SK-N-SH (cell line): ENCODE measurements around the gene MYO5C. TPM values are rescaled to one million over a fixed set of nuclear protein-coding genes. Genes with fewer than 3 reads are reported as not detected.

Experiments
- CTCF ChIA-PET: fragments of 300-600, 350-600 bp; formaldehyde crosslinking; extraction: SDS; loops from one replicate; lab custom pipeline; 2021; lab: Yijun Ruan, JAX
- POLR2A ChIA-PET: fragments of 350-600 bp; sonication (Branson Sonifier 250); formaldehyde crosslinking; extraction: SDS; loops from one replicate; lab custom pipeline; 2020; ENCODE audit warnings: antibody characterized with exemption, inconsistent platforms; lab: Yijun Ruan, JAX
- DNase-seq: peaks from one replicate; pipeline ENCODE4 v3.0.0; 2012
- H2AFZ ChIP-seq: fragments of 200-600 bp; sonication (generic); 2 replicates; pipeline ENCODE4 v1.8.1; 2016; ENCODE audit warnings: antibody characterized with exemption, mild to moderate bottlenecking, low read depth
- H3F3A ChIP-seq: fragments of 200-600 bp; sonication (generic); replicated peaks from 2 replicates; pipeline ENCODE3; 2016; ENCODE audit warnings: antibody characterized with exemption, mild to moderate bottlenecking; ENCODE audit not compliant: insufficient read depth
- H3K27ac ChIP-seq, 2 experiments: fragments of 200-500 bp in 1 of 2; fragments of 200-600 bp in 1 of 2; sonication (Bioruptor generic) in 1 of 2; sonication (generic), shearing (Covaris generic) in 1 of 2; 2 replicates each; pipeline versions ENCODE4 v1.5.1 to v1.6.1; 2014 to 2016; ENCODE audit warnings: low read depth in 2 of 2, inconsistent platforms in 1 of 2, low read length in 1 of 2, mild to moderate bottlenecking in 1 of 2, mixed read lengths in 1 of 2
- H3K27me3 ChIP-seq: fragments of 200-600 bp; sonication (generic), shearing (Covaris generic); 2 replicates; pipeline ENCODE4 v1.6.1; 2016; ENCODE audit warnings: mixed run types; ENCODE audit not compliant: insufficient read depth
- H3K36me3 ChIP-seq, 2 experiments: fragments of 200-500 bp in 1 of 2; fragments of 200-600 bp in 1 of 2; sonication (Bioruptor generic) in 1 of 2; sonication (generic) in 1 of 2; replicated peaks in 1 of 2; 2 replicates each; pipeline versions ENCODE3 to v1.5.1; 2014 to 2016; ENCODE audit warnings: low read length in 1 of 2, mild to moderate bottlenecking in 1 of 2; ENCODE audit not compliant: insufficient read depth in 2 of 2, control insufficient read depth in 1 of 2
- H3K4me1 ChIP-seq, 2 experiments: fragments of 200-500 bp in 1 of 2; fragments of 200-600 bp in 1 of 2; sonication (Bioruptor generic) in 1 of 2; sonication (generic), shearing (Covaris generic) in 1 of 2; 2 replicates each; pipeline versions ENCODE4 v1.5.1 to v1.6.1; 2014 to 2016; ENCODE audit warnings: low read depth in 1 of 2, low read length in 1 of 2, mixed run types in 1 of 2; ENCODE audit not compliant: insufficient read depth in 2 of 2, control insufficient read depth in 1 of 2
- H3K4me2 ChIP-seq: fragments of 200-600 bp; sonication (generic), shearing (Covaris generic); 2 replicates; pipeline ENCODE4 v1.6.1; 2017; ENCODE audit warnings: mixed run types
- H3K4me3 ChIP-seq, 2 experiments: fragments of 200-500 bp in 1 of 2; fragments of 200-600 bp in 1 of 2; sonication (Bioruptor generic) in 1 of 2; sonication (generic), shearing (Covaris generic) in 1 of 2; 2 replicates each; pipeline versions ENCODE4 v1.5.1 to v1.8.1; 2014 to 2016; ENCODE audit warnings: low read depth in 2 of 2, inconsistent platforms in 1 of 2, low read length in 1 of 2, mild to moderate bottlenecking in 1 of 2, mixed read lengths in 1 of 2, moderate library complexity in 1 of 2
- H3K79me2 ChIP-seq: fragments of 200-600 bp; sonication (generic); 2 replicates; pipeline ENCODE4 v1.8.1; 2017; ENCODE audit warnings: mild to moderate bottlenecking; ENCODE audit not compliant: insufficient read depth
- H3K9ac ChIP-seq: fragments of 200-600 bp; sonication (generic); 2 replicates; pipeline ENCODE4 v1.6.1; 2017; ENCODE audit warnings: mixed run types
- H3K9me2 ChIP-seq: fragments of 200-600 bp; sonication (generic); 2 replicates; pipeline ENCODE4 v1.6.1; 2017; ENCODE audit warnings: mixed run types
- H3K9me3 ChIP-seq: fragments of 200-600 bp; sonication (generic); 2 replicates; pipeline ENCODE4 v1.6.1; 2017; ENCODE audit warnings: mixed run types, mild to moderate bottlenecking, moderate library complexity
- H4K20me1 ChIP-seq: fragments of 200-600 bp; sonication (generic); 2 replicates; pipeline ENCODE4 v1.6.1; 2017; ENCODE audit warnings: mild to moderate bottlenecking, mixed run types; ENCODE audit not compliant: insufficient read depth
- FOXJ3 ChIP-seq: sonication (generic); formaldehyde crosslinking; IDR thresholded peaks from 2 replicates; pipeline ENCODE4 v1.5.1; 2020; ENCODE audit warnings: mild to moderate bottlenecking, missing genetic modification reagents
- GABPA ChIP-seq: IDR thresholded peaks from 2 replicates; pipeline ENCODE4 v1.4.0; 2012; ENCODE audit warnings: low read depth, mild to moderate bottlenecking
- GATA2 ChIP-seq: sonication (generic); formaldehyde crosslinking; IDR thresholded peaks from 2 replicates; pipeline ENCODE4 v1.5.0; 2020; ENCODE audit warnings: mild to moderate bottlenecking, missing genetic modification reagents
- NFIC ChIP-seq: IDR thresholded peaks from 2 replicates; pipeline ENCODE4 v1.4.0; 2012; ENCODE audit warnings: borderline replicate concordance
- RAD21 ChIP-seq: IDR thresholded peaks from 2 replicates; pipeline ENCODE4 v1.6.1; 2012; ENCODE audit warnings: mild to moderate bottlenecking, low read length
- RCOR1 ChIP-seq: fragments of 150-350 bp; IDR thresholded peaks from 2 replicates; pipeline ENCODE4 v1.6.1; 2017; ENCODE audit warnings: antibody characterized with exemption, low read length
- SIN3A ChIP-seq: IDR thresholded peaks from 2 replicates; pipeline ENCODE4 v1.6.1; 2012; ENCODE audit warnings: low read depth, mild to moderate bottlenecking, low read length, moderate library complexity, borderline replicate concordance
- TAF1 ChIP-seq: IDR thresholded peaks from 2 replicates; pipeline ENCODE4 v1.6.1; 2012; ENCODE audit warnings: low read depth, mild to moderate bottlenecking, low read length, moderate library complexity, borderline replicate concordance
- whole genome bisulfite sequencing: methylation state at CpG from one replicate; pipeline ENCODE4 v1.1.6; 2017; ENCODE audit warnings: low lambda C conversion rate; 5-methylcytosine and 5-hydroxymethylcytosine counted together
- polyA plus RNA-seq, 3 experiments: library from polyadenylated mRNA; depleted of rRNA; stranded (reverse); fragments of >200 nt; gene quantifications; 2 replicates each; pipeline ENCODE4 v1.2.3, GENCODE V29; 2012
- TF ChIP-seq, protein P1 (sequence below): IDR thresholded peaks from 2 replicates; pipeline ENCODE4 v1.4.0; 2012; ENCODE audit warnings: low read depth

MYO5C gene, protein sequence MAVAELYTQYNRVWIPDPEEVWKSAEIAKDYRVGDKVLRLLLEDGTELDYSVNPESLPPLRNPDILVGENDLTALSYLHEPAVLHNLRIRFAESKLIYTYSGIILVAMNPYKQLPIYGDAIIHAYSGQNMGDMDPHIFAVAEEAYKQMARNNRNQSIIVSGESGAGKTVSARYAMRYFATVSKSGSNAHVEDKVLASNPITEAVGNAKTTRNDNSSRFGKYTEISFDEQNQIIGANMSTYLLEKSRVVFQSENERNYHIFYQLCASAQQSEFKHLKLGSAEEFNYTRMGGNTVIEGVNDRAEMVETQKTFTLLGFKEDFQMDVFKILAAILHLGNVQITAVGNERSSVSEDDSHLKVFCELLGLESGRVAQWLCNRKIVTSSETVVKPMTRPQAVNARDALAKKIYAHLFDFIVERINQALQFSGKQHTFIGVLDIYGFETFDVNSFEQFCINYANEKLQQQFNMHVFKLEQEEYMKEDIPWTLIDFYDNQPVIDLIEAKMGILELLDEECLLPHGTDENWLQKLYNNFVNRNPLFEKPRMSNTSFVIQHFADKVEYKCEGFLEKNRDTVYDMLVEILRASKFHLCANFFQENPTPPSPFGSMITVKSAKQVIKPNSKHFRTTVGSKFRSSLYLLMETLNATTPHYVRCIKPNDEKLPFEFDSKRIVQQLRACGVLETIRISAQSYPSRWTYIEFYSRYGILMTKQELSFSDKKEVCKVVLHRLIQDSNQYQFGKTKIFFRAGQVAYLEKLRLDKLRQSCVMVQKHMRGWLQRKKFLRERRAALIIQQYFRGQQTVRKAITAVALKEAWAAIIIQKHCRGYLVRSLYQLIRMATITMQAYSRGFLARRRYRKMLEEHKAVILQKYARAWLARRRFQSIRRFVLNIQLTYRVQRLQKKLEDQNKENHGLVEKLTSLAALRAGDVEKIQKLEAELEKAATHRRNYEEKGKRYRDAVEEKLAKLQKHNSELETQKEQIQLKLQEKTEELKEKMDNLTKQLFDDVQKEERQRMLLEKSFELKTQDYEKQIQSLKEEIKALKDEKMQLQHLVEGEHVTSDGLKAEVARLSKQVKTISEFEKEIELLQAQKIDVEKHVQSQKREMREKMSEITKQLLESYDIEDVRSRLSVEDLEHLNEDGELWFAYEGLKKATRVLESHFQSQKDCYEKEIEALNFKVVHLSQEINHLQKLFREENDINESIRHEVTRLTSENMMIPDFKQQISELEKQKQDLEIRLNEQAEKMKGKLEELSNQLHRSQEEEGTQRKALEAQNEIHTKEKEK (N-terminal part only)
- 0.99 and 1.1 TPM in 2 replicates for polyA plus RNA-seq (2012; rRNA removed)
- 0.85 and 0.96 TPM in 2 replicates for polyA plus RNA-seq (2012; cell fraction: cytosol; rRNA removed)
- polyA plus RNA-seq (2012; cell fraction: nucleus; rRNA removed): 1.1 and 1.8 TPM in 2 replicates

DNA sequence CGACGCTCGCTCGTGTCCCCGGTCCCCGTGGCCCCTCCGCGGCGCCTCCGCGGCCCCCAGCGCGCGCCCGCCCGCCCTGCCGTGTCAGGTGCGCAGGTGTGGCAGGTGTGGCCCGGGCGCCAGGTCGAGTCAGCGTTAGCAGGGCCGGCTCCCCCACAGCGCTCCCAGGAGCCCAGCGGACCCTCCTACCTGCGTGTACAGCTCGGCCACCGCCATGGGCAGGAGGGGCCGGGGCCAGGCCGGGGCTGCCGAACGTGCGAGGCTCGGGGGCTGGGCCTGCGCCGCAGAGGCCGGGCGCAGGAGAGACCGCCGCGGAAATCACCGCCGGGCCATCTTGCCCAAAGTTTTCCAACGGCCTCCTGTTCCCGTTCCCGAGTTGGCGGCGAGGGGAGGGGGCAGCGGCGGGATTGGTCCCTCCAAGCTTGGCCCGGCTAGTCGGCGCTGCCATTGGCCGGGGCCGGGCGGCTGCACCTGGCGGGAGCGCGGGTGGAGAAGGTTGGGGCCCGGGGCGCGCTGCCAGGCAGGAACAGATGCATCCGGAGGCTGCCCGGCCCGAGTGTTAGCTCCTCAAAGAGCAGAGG is at the start of gene MYO5C:
TSS of gene MYO5C (minus strand) at position 384 of the 581 bp plus-strand sequence. CDS start at position 216, 168 bp downstream.
- 3% methylated on average over 17 of the region's 65 CpGs for WGBS

GRCh38 chr15:52344592-52344991 is 49.0 kb upstream of the MYO5C start:
- ChIA-PET POLR2A (no interaction called here), CTCF (interaction anchor here (0.9 kb wide), 1 partner anchor 13 kb away, joined by 3 read pairs; no protein-coding TSS in a partner anchor)
- no peak for TF ChIP-seq GATA2 (CRISPR knock-in tag)
- TF ChIP-seq GABPA: no peak
- no peak for TF ChIP-seq FOXJ3
- no peak for TF ChIP-seq SIN3A
- H3K27me3 ChIP-seq: no peaks in the 10 kb centered on the region
- H3K79me2 ChIP-seq: no peaks in the 10 kb centered on the region
- no peak overlapping the region for H3K27ac ChIP-seq
- no peaks in the 10 kb centered on the region; the same call in 1 of the 2 replicates for H3K9me2 ChIP-seq
- H3K4me2 ChIP-seq: no peak overlapping the region
- H3K4me3 ChIP-seq: no peak overlapping the region
- H3F3A ChIP-seq: peaks cover 7% of the 10 kb centered on the region
- H3K4me1 ChIP-seq: no peaks in the 10 kb centered on the region; a peak in 1 of 4 replicates
- 100% methylated on average over 1 of the region's 1 CpG for WGBS
- peaks cover 3 to 21% of the 10 kb centered on the region in 2 experiments for H3K36me3 ChIP-seq
- H3K9me3 ChIP-seq: no peaks in the 10 kb centered on the region
- H2AFZ ChIP-seq: no peak overlapping the region
- H4K20me1 ChIP-seq: no peaks in the 10 kb centered on the region
- DNase-seq: no peak
- no peak overlapping the region for H3K9ac ChIP-seq

More for the DNA sequence above, at the start of gene MYO5C:
- peak within 1 kb of the TSS; percentile 82 for H3K4me2 ChIP-seq
- H3K79me2 ChIP-seq: no peaks in the 10 kb centered on the region
- no peaks in the 10 kb centered on the region for H3K27me3 ChIP-seq
- peaks cover 0 to 5% of the 10 kb centered on the region in 2 experiments; a peak in 1 of 4 replicates for H3K4me1 ChIP-seq
- no peak within 1 kb of the TSS for H3K9ac ChIP-seq
- TF ChIP-seq, protein P1, sequence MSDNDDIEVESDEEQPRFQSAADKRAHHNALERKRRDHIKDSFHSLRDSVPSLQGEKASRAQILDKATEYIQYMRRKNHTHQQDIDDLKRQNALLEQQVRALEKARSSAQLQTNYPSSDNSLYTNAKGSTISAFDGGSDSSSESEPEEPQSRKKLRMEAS: peak; percentile 63
- TF ChIP-seq RAD21 (no peak), TAF1 (no peak), NFIC (peak; percentile 17; the same call in 1 of the 2 replicates), RCOR1 (peak; percentile 27; the same call in 1 of the 2 replicates)
- H2AFZ ChIP-seq: 0 out of 2 replicates have a peak within 1 kb of the TSS, but pooled peaks have one; percentile 41
- H3F3A ChIP-seq: peaks cover 7% of the 10 kb centered on the region
- peak within 1 kb of the TSS; percentile 60 to 66 for H3K4me3 ChIP-seq
- H3K9me3 ChIP-seq: 0 out of 2 replicates have a peak, but pooled peaks cover 4% of the 10 kb centered on the region
- DNase-seq: peak; percentile 89
- H3K36me3 ChIP-seq: no peaks in the 10 kb centered on the region
- H3K9me2 ChIP-seq: no peaks in the 10 kb centered on the region
- POLR2A ChIA-PET: interaction anchor here (1.2 kb wide), 1 partner anchor 13 kb away, joined by 4 read pairs; no protein-coding TSS in a partner anchor
- H3K27ac ChIP-seq: no peak within 1 kb of the TSS
- CTCF ChIA-PET: interaction anchor here (1.2 to 2.5 kb wide), 3 partner anchors 14 to 39 kb away, joined by 3 to 8 read pairs (median 7); no protein-coding TSS in a partner anchor
- no peaks in the 10 kb centered on the region for H4K20me1 ChIP-seq
